ENCODE data around the gene CELA3B.

Gene CELA3B

GRCh38 chr1:21933397-21934248, 43.2 kb upstream of the CELA3B start:
- in situ Hi-C loops (cut with MboI; ENCODE audit: low pct_unique_long_range_greater_than_20kb, low sequenced_read_pairs, unreplicated experiment): no loop called here
- no peak for TF ChIP-seq CTCF (IDR thresholded peaks at IDR 0.05; ENCODE audit: extremely low read depth, insufficient read depth, missing control alignments)
- no peak for DNase-seq (ENCODE audit: low spot score)

GRCh38 chr1:21935393-21935804, 41.4 kb upstream of the CELA3B start:
- no peak for TF ChIP-seq CTCF (IDR thresholded peaks at IDR 0.05; ENCODE audit: extremely low read depth, insufficient read depth, missing control alignments)
- in situ Hi-C loops (cut with MboI; ENCODE audit: low pct_unique_long_range_greater_than_20kb, low sequenced_read_pairs, unreplicated experiment): no loop called here
- no peak for DNase-seq (ENCODE audit: low spot score)

- in situ Hi-C loops (cut with MboI; ENCODE audit: low pct_unique_long_range_greater_than_20kb, low sequenced_read_pairs, unreplicated experiment): no loop called here
- TF ChIP-seq CTCF (IDR thresholded peaks at IDR 0.05; ENCODE audit: extremely low read depth, insufficient read depth, missing control alignments): no peak
- no peak for DNase-seq (ENCODE audit: low spot score)
Measured at GRCh38 chr1:21935891-21936365, 40.9 kb upstream of the CELA3B start.

- no peak for DNase-seq (ENCODE audit: low spot score)
- no peak for TF ChIP-seq CTCF (IDR thresholded peaks at IDR 0.05; ENCODE audit: extremely low read depth, insufficient read depth, missing control alignments)
- in situ Hi-C loops (cut with MboI; ENCODE audit: low pct_unique_long_range_greater_than_20kb, low sequenced_read_pairs, unreplicated experiment): no loop called here
Measured at GRCh38 chr1:21936366-21937031, 40.3 kb upstream of the CELA3B start.

- in situ Hi-C loops (cut with MboI; ENCODE audit: low pct_unique_long_range_greater_than_20kb, low sequenced_read_pairs, unreplicated experiment): no loop called here
- DNase-seq (ENCODE audit: low spot score): no peak
- TF ChIP-seq CTCF (IDR thresholded peaks at IDR 0.05; ENCODE audit: extremely low read depth, insufficient read depth, missing control alignments): no peak
Measured at GRCh38 chr1:21937034-21937371, 39.8 kb upstream of the CELA3B start, which contains the start of gene HSPG2. TSS of gene HSPG2 (minus strand) at chr1:21937310. CDS start at chr1:21937217, 93 bp downstream.

- peak; percentile 93 for DNase-seq (ENCODE audit: low spot score)
- in situ Hi-C loops (cut with MboI; ENCODE audit: low pct_unique_long_range_greater_than_20kb, low sequenced_read_pairs, unreplicated experiment): no loop called here
- TF ChIP-seq CTCF (IDR thresholded peaks at IDR 0.05; ENCODE audit: extremely low read depth, insufficient read depth, missing control alignments): no peak
Measured at GRCh38 chr1:21937372-21938121, 39.3 kb upstream of the CELA3B start.

Data from GM13977 (cell line).